ENCODE results near the gene ANP32A.
A peak's percentile ranks its signal among the peaks of the same experiment; 100 is the strongest.

Gene ANP32A

DNA sequence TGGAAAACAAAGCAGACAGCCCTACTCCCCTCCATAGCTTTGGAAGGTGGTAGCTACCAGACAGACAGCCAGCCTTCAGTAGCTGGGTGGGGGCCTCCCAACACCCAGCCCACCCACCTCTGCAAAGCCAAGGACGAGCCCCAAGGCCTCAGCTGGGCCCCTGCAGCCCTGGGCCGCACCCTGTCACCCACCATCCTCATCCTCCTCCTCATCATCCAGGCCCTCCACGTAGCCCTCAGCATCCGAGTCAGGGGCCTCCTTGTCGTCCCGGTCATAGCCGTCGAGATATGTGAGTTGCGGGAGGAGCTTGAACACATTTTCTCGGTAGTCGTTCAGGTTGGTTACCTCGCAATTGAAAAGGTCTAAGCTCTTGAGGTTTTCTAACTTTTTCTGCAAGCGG lies 36.5 kb downstream of the ANP32A start:
- peak overlapping the region; percentile 63 for H3K27ac ChIP-seq
- TF ChIP-seq, protein P1, sequence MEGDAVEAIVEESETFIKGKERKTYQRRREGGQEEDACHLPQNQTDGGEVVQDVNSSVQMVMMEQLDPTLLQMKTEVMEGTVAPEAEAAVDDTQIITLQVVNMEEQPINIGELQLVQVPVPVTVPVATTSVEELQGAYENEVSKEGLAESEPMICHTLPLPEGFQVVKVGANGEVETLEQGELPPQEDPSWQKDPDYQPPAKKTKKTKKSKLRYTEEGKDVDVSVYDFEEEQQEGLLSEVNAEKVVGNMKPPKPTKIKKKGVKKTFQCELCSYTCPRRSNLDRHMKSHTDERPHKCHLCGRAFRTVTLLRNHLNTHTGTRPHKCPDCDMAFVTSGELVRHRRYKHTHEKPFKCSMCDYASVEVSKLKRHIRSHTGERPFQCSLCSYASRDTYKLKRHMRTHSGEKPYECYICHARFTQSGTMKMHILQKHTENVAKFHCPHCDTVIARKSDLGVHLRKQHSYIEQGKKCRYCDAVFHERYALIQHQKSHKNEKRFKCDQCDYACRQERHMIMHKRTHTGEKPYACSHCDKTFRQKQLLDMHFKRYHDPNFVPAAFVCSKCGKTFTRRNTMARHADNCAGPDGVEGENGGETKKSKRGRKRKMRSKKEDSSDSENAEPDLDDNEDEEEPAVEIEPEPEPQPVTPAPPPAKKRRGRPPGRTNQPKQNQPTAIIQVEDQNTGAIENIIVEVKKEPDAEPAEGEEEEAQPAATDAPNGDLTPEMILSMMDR (conservative IDR thresholded peaks at IDR 0.05), result no peak

DNA sequence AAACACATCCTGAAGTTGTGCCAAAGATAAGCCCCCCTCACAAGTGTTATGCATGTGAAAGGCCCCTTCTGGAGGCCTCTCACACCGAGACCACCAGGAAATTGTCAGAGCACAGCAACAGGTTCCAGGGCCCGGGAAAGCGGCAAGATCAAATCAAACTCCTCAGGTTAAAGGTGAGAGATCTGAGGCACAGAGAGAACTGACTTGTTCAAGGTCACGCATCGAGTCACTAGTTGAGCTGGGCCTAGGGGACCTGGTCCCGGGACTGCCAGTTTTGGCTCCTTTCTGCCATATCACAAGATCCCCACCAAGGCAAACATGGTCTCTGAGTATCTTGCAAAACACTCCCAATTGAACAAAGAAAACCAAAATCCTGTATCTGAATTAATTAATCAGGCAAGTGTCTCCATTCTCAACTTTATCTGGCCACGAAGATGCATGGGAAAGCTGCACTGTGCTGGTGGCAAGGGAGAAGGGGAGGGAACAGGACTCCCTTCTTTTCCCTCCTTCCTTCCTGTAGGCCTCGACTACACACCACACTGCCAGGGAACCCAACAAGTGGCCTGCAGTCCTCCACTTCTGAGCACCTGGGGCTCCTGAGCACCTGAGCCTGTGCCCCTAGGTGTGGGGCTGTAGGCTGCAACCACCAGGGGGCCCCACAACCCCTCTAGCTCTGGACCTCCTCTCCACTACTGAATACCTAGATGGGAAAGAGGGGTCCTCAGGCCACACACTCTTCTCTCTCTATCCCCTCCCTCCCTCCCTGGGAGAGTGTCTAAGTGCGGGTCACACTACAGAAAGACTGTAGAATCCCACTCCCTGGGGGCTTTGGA lies 37.3 kb downstream of the ANP32A start:
- H3K27ac ChIP-seq, result peak overlapping the region; percentile 63
- TF ChIP-seq, protein P1 (conservative IDR thresholded peaks at IDR 0.05), result peak; percentile 80

DNA sequence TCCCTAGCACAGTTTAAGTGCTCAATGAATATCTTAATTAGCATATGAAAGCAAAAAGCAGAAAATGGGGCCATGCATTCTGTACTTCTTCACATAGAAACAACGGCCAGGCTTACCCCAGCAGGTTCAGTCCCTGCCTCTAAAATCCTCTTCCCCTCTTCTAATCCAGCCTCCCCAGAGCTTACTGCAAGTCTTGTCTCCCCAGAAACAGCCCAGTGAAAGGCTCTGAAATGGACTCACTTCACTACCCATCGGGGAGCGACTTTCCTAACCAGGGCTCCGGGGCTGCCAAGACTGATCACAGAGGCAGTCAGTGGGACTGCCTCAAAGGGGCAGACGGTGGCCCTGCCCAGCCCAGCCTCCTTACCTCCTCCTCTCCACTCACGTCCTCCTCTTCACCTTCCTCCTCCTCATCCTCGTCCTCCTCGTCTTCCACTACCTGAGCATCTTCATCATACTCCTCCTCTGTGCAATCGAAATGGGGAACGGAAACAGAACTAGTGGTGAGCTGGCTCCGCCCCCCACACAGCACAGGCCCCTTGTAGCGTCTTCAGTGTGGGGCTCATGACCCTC lies 38.0 kb downstream of the ANP32A start:
- TF ChIP-seq, protein P1 (conservative IDR thresholded peaks at IDR 0.05), result no peak
- H3K27ac ChIP-seq, result no peak overlapping the region

DNA sequence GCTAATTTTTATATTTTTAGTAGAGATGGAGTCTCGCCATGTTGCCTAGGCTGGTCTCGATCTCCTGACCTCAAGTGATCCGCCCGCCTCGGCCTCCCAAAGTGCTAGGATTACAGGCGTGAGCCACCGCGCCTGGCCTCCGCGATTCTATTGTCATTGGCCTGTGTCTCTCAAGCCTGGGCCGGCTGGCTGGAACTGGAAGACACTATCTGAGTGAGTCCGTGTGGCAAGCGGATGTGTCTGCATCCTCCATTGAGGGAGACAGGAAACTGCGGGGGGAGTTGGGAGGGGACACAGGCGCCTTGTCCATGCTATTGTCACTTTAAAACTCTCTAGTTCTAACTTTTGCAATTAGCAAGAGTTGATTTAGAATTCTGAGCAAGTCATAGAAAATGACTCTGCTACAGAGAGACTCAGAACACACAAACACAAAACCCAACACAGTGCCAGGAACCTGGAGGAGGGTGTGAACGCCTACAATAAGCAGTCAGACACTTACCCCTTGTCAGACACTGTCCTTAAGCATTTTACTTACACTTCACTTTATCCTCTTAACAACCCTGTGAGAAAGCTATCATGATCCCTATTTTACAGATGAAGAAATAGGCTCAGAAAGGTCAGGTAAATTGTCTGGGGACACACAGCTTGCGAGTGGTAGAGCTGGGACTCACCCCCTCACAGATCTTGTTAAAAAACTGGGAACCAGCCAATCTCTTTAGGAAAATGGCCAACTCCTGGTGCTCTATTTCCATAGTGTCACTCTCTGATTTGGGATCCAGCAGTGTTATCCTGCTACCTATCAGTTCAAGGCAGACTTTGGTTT lies 38.7 kb downstream of the ANP32A start:
- H3K27ac ChIP-seq, result no peak overlapping the region
- TF ChIP-seq, protein P1 (conservative IDR thresholded peaks at IDR 0.05), result no peak

DNA sequence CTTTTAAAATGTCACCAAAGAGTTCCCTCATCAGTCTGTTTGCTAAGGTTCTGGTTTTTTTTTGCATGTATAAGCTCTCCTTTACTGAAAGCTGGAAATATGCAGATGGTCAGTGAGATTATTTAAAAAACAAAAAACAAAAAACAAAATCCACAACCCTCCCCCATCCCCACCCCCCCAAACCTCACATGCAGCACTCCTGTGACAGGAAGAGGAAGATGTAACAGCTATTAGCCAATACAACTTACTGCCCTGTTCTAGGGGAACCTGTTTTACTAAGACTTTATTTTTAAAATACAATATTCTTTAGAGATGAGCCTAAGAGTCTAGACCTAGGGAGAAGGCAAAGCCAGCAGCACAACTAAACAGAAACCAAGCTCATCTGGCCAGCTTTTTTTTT lies 39.5 kb downstream of the ANP32A start:
- no peak overlapping the region for H3K27ac ChIP-seq
- TF ChIP-seq, protein P1 (conservative IDR thresholded peaks at IDR 0.05), result no peak

DNA sequence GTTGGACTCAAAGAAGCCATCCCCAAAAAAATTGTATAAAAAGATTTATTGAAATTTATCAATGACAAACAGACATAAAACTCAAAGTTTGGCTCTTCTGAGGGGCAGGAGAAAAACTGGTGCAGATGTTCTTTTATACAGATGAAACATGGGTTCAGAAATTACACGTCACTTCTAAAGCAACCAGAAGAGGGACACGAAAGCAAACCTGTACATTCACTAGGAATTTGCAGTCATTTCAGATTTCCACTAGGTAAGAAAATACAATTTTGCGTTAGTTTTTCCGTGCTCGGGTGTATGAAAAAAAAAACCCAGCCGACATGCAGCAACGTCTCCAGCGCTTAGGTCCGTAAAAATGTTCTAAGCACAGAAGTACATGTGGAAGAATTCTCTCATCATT lies 41.8 kb downstream of the ANP32A start:
- no peak overlapping the region for H3K27ac ChIP-seq
- TF ChIP-seq, protein P1 (conservative IDR thresholded peaks at IDR 0.05), result peak; percentile 34
